Body of pancreas (tissue), 4 donors: ENCODE measurements around the gene BTG3.

Source experiments
- POLR2A ChIP-seq, 3 donors: fragments of 450-650 bp; IDR thresholded peaks; one replicate each; pipeline ENCODE4 v1.6.1; 2016; ENCODE audit warnings: antibody characterized with exemption in 3 of 3, mild to moderate bottlenecking in 2 of 3
- TF ChIP-seq, protein P1 (sequence below), 7 experiments: fragments of 450-650 bp in 4 of 7; fragments of 200-600 bp in 3 of 7; sonication (generic) in 3 of 7; IDR thresholded peaks; one replicate each; pipeline ENCODE4 v1.5.1; 2016 to 2019; ENCODE audit warnings: antibody characterized with exemption in 7 of 7

DNA sequence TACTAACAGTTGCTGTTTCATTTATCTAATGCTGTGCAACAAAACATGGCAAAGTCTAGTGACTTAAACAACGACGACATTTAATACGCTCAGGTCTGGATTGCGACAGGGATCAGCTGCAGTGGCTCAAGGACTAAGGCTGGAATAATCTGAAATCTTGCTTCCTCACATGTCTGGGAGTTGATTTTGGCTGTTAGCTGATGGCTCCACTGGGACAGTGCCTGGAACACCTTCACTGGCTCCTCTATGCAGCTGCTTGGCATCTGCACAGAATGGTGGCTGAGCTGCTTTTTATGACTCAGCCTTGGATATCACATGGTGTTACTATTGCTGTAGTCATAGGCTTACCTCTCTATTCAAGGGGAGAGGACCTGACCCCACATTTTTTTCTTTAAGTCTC lies 24.0 kb upstream of the BTG3 start:
- TF ChIP-seq, protein P1, sequence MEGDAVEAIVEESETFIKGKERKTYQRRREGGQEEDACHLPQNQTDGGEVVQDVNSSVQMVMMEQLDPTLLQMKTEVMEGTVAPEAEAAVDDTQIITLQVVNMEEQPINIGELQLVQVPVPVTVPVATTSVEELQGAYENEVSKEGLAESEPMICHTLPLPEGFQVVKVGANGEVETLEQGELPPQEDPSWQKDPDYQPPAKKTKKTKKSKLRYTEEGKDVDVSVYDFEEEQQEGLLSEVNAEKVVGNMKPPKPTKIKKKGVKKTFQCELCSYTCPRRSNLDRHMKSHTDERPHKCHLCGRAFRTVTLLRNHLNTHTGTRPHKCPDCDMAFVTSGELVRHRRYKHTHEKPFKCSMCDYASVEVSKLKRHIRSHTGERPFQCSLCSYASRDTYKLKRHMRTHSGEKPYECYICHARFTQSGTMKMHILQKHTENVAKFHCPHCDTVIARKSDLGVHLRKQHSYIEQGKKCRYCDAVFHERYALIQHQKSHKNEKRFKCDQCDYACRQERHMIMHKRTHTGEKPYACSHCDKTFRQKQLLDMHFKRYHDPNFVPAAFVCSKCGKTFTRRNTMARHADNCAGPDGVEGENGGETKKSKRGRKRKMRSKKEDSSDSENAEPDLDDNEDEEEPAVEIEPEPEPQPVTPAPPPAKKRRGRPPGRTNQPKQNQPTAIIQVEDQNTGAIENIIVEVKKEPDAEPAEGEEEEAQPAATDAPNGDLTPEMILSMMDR (IDR thresholded peaks at IDR 0.05), result no peak
- TF ChIP-seq POLR2A (IDR thresholded peaks at IDR 0.05), result no peak
